Subcutaneous adipose tissue (tissue), 4 donors: ENCODE data around the gene SEBOX. TPM values are rescaled to one million over a fixed set of nuclear protein-coding genes. Genes with fewer than 3 reads are reported as not detected.

Experiments used
- total RNA-seq, 4 donors: library from RNA; depleted of rRNA; stranded (reverse); fragments of >200 nt; gene quantifications; one replicate each; pipeline ENCODE4 v1.1.0, GENCODE V29; 2016
- TF ChIP-seq, protein P1 (sequence below): fragments of 450-650 bp; IDR thresholded peaks from one replicate; pipeline ENCODE4 v1.5.1; 2016; ENCODE audit warnings: low read depth, mild to moderate bottlenecking, control low read depth, antibody characterized with exemption, moderate library complexity

Gene SEBOX
- total RNA-seq, 4 donors from 2014 or later, result not detected

DNA sequence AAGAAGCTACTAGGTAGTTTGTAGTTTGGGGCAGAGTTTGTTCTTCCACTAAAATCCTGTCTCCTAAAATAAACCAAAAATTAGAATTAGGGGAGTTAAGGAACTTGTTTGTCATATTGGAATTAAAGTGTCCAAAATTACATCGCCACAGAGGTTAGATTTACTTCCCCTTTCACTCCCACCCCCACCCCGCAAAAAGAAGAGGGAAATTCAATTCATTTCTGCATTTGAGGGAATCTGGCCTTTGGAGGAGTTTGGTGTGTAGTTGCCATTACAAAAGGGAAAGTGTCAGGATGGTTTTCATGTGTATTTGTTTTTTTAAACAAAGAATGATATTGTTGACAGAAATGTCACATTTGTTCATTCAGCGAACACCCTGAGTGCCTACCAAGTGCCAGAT, 40.2 kb downstream of the SEBOX start:
- TF ChIP-seq, protein P1, sequence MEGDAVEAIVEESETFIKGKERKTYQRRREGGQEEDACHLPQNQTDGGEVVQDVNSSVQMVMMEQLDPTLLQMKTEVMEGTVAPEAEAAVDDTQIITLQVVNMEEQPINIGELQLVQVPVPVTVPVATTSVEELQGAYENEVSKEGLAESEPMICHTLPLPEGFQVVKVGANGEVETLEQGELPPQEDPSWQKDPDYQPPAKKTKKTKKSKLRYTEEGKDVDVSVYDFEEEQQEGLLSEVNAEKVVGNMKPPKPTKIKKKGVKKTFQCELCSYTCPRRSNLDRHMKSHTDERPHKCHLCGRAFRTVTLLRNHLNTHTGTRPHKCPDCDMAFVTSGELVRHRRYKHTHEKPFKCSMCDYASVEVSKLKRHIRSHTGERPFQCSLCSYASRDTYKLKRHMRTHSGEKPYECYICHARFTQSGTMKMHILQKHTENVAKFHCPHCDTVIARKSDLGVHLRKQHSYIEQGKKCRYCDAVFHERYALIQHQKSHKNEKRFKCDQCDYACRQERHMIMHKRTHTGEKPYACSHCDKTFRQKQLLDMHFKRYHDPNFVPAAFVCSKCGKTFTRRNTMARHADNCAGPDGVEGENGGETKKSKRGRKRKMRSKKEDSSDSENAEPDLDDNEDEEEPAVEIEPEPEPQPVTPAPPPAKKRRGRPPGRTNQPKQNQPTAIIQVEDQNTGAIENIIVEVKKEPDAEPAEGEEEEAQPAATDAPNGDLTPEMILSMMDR, result no peak

DNA sequence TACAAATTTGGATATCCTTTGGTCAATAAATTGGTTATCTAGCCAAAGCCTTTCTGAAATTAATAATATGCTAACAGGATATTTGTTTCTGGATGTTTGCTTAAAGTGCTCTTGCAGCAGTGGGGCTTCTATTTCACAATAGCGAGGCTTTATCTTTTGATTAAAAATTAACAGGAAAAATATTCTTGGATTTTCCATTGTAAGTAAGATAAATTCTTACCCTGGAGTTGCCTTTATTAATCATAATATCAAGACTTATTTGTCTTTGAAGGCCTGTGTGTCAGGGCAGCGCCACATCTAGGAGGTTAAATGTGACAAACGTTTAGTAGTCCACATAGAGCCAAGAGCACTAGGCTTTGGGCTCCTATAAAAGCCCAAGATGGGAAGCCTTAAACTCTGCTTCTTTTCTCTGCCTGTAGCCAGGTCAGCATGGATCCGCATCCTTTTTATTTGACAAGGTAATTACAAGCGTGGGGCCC, 40.7 kb downstream of the SEBOX start:
- TF ChIP-seq, protein P1, result no peak

DNA sequence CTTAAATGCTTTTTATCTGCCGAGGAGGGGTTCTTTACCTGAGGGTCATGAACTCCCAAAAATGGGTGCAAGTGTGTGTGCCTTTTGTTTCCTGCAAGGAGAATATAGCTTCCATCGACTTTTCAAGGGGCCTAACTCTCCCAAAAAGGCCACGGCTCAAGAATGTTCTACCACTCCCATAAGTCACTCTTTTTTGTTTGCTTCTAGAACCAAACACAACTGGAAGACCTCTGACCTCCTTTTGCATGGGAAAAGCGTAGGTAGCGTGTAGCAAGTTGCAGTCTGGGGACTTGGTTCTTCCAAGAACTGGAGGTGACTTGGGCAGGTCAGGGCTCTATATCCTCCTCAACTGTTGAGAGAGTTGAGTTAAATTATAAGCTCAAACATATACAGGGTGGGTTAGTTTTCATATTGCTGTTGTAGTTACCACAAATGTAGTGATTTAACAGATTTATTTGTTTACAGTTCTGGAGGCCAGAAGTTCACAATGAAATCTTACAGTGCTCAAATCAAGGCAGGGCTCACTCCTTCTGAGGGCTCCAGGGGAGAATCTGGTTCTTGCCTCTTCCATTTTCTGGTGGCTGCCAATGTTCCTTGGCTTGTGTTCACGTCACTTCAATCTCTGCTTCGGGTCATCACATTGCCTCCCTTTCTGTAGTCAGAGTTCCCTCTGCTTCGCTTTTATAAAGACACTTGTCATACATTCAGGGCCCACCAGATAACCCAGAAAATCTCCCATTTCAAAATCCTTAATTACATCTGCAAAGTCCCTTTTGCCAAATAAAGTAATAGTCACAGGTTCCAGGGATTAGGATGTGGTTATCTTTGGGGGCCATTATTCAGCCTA, 44.6 kb downstream of the SEBOX start:
- TF ChIP-seq, protein P1, result no peak

DNA sequence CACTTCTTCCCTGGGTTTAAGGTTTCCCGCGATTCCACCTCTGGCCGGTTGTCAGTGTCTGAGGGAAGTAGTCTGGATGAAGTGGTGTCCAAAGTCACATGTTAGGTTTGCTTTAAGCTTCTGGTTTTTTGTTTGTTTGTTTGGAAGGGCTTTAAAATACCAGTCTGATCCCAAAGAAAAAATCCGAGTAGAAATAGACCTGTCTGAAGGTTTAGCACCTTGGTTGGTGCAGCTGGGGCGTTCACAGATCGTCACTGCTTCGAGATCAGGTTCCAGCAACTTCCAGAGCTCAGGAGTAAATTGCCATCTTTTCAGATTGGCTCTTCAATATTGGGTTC, 45.4 kb downstream of the SEBOX start:
- TF ChIP-seq, protein P1, result no peak

DNA sequence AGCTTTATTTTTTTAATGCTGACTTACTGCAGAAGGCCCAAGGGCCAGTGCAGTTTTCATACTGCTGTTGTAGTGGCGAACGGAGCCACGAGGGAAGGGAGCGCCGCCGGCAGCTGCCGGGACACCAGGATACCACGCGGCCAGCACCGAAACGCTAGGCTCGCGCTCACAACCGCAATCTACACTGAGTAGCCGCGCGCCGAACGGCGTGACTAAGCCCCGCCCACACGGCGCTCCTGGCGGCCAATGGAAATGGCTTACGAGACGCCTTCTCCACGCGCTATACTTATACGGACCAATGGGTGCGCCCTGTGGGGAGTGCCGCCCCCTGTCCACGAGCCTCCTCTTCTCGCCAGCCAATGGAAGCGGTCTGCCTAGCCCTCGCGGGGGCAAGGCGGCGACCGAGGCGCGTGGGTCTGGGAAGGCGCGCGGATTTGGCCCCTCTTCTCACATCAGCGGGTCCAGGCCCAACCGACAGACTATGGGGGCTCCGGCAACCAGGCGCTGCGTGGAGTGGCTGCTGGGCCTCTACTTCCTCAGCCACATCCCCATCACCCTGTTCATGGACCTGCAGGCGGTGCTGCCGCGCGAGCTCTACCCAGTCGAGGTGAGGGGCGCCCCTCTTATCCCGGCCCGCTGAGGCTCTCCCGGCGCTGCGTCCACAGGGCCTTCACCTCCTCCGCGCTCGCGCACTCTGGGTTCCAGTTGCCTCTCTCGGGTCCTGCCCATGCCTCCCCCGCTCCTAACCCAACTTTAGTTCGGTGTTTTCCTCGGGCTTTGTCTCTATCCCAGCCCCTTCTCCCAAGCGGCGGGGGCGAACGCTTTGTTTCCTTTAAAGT, 46.0 kb downstream of the SEBOX start, which contains the start of gene TMEM97:
TSS of gene TMEM97 (plus strand) at position 442 of the 839 bp plus-strand sequence. CDS start at position 482, 40 bp downstream.
- TF ChIP-seq, protein P1, result no peak

DNA sequence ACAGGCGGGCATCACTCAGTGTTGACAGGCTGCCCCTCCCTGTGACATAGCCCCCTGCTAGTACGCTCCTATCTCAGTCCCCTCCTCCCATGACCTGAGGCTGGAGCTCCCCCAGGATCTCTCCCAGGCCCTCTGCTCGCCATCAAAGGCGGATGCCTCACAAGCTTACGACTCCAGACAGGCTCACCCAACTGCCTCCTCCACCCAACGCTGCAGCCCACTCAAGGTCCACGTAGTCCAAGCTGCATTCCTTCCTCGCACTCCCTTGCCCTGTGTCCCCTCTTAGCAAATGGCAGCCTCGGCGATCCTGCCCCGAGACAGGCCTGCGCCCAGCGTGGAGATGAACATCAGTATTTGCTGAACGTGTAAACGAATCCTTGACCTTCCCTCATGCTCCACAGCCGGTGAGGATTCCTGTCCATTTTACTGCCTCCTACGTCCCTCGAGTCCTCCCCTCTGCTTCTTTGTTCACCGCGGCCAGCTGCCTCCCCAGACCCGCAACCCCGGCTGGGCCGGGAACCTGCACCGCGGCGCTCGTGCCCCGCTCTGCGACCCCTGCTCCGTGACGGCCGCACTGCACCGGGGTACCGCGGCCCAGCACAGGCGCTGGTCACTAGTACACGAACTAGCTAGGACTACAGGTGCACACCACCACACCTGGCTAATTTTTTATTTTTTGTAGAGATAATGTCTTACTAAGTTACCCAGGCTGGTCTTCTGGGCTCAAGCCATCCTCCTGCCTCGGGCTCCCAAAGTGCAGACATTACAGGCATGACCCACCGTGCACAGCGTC, 46.8 kb downstream of the SEBOX start:
- TF ChIP-seq, protein P1, result no peak
